LNCaP clone FGC (cell line): ENCODE measurements around the gene MAP3K7CL.

Experiments
- DNase-seq: peaks from one replicate; pipeline ENCODE4 v3.0.0-alpha.2; 2011; ENCODE audit warnings: low read depth
- H3K4me3 ChIP-seq: 2 replicates; pipeline ENCODE4 v1.5.1; 2011; ENCODE audit warnings: mild to moderate bottlenecking, low read depth, low read length, control low read depth
- CTCF ChIP-seq: IDR thresholded peaks from 2 replicates; pipeline ENCODE4 v1.5.1; 2012; ENCODE audit warnings: mild to moderate bottlenecking; ENCODE audit not compliant: control insufficient read depth, insufficient read depth; ENCODE audit errors: extremely low read depth

The MAP3K7CL gene

GRCh38 chr21:29114765-29115500 is 15.5 kb upstream of the MAP3K7CL start:
- no peak for TF ChIP-seq CTCF
- no peak for DNase-seq
- no peak overlapping the region for H3K4me3 ChIP-seq

- no peak for TF ChIP-seq CTCF
- H3K4me3 ChIP-seq, result no peak overlapping the region
- DNase-seq, result no peak
Observed at GRCh38 chr21:29115899-29116298, 14.5 kb upstream of the MAP3K7CL start.

- no peak for DNase-seq
- no peak for TF ChIP-seq CTCF
- H3K4me3 ChIP-seq, result no peak overlapping the region
Observed at GRCh38 chr21:29117372-29117955, 13.0 kb upstream of the MAP3K7CL start.

- DNase-seq, result no peak
- no peak overlapping the region for H3K4me3 ChIP-seq
Observed at GRCh38 chr21:29121759-29122158, 8.7 kb upstream of the MAP3K7CL start.

GRCh38 chr21:29124645-29125044 is 5.8 kb upstream of the MAP3K7CL start:
- DNase-seq, result no peak
- H3K4me3 ChIP-seq, result no peak overlapping the region
- no peak for TF ChIP-seq CTCF

More at GRCh38 chr21:29121759-29122158, 8.7 kb upstream of the MAP3K7CL start:
- no peak for TF ChIP-seq CTCF

GRCh38 chr21:29125191-29125590 is 5.3 kb upstream of the MAP3K7CL start:
- DNase-seq, result no peak
- no peak overlapping the region for H3K4me3 ChIP-seq
- no peak for TF ChIP-seq CTCF

GRCh38 chr21:29125979-29126378 is 4.5 kb upstream of the MAP3K7CL start:
- TF ChIP-seq CTCF, result no peak
- DNase-seq, result no peak

More at GRCh38 chr21:29125979-29126378, 4.5 kb upstream of the MAP3K7CL start:
- H3K4me3 ChIP-seq, result no peak overlapping the region
